Gastroesophageal sphincter (tissue), 4 donors: ENCODE results near the gene BBC3. TPM values are rescaled to one million over a fixed set of nuclear protein-coding genes. Genes with fewer than 3 reads are reported as not detected.

Source experiments
- ATAC-seq: fragments of 150-250 bp; one replicate; pipeline ENCODE4 v1.9.1; 2016; ENCODE audit warnings: mild to moderate bottlenecking, moderate library complexity
- H3K27ac ChIP-seq, 4 donors: fragments of 200-600 bp; sonication (generic) in 3 of 4; 1 replicate in 3 of 4; 2 replicates in 1 of 4; pipeline ENCODE4 v1.5.1; 2016 to 2019
- H3K27me3 ChIP-seq: fragments of 200-600 bp; sonication (generic); one replicate; pipeline ENCODE4 v1.5.1; 2019
- H3K36me3 ChIP-seq, 2 donors: fragments of 200-600 bp; sonication (generic); one replicate each; pipeline ENCODE4 v1.5.1; 2019; ENCODE audit warnings: control low read depth in 1 of 2
- H3K4me1 ChIP-seq, 3 donors: fragments of 200-600 bp; sonication (generic); 1 replicate in 2 of 3; 2 replicates in 1 of 3; pipeline ENCODE4 v1.5.1; 2016 to 2019; ENCODE audit warnings: control low read depth in 2 of 3
- H3K4me3 ChIP-seq, 2 donors: fragments of 200-600 bp; sonication (generic); one replicate each; pipeline ENCODE4 v1.5.1; 2019; ENCODE audit warnings: mild to moderate bottlenecking in 1 of 2, moderate library complexity in 1 of 2
- H3K9me3 ChIP-seq, 3 donors: fragments of 200-600 bp; sonication (generic); one replicate each; pipeline ENCODE4 v1.5.1; 2017 to 2019; ENCODE audit warnings: control low read depth in 2 of 3
- EP300 ChIP-seq: sonication (generic); formaldehyde crosslinking; IDR thresholded peaks from one replicate; pipeline ENCODE4 v1.6.1; 2017; ENCODE audit warnings: antibody characterized with exemption, mild to moderate bottlenecking
- POLR2A ChIP-seq, 2 donors: fragments of 450-650 bp; IDR thresholded peaks; one replicate each; pipeline ENCODE4 v1.6.1; 2017; ENCODE audit warnings: antibody characterized with exemption in 2 of 2, mild to moderate bottlenecking in 2 of 2, moderate library complexity in 1 of 2
- POLR2AphosphoS5 ChIP-seq: sonication (generic); formaldehyde crosslinking; IDR thresholded peaks from one replicate; pipeline ENCODE4 v1.6.1; 2017; ENCODE audit warnings: antibody characterized with exemption
- WGBS, 2 donors: methylation state at CpG; one replicate each; pipeline ENCODE4 v1.1.5; 2018; ENCODE audit warnings: low coverage in 1 of 2; 5-methylcytosine and 5-hydroxymethylcytosine counted together
- total RNA-seq, 4 donors: library from RNA; depleted of rRNA; stranded (reverse); fragments of >200 nt; gene quantifications; one replicate each; pipeline ENCODE4 v1.1.0, GENCODE V29; 2016
- TF ChIP-seq, protein P1 (sequence below), 4 experiments: fragments of 200-600 bp in 2 of 4; fragments of 450-650 bp in 2 of 4; sonication (generic) in 1 of 4; IDR thresholded peaks; one replicate each; pipeline ENCODE4 v1.5.1; 2017 to 2019; ENCODE audit warnings: antibody characterized with exemption in 4 of 4, mild to moderate bottlenecking in 2 of 4, moderate library complexity in 2 of 4

BBC3 gene
- total RNA-seq, 4 donors from 2014 or later, result 3.6 to 11.4 (median 10.2) TPM

DNA sequence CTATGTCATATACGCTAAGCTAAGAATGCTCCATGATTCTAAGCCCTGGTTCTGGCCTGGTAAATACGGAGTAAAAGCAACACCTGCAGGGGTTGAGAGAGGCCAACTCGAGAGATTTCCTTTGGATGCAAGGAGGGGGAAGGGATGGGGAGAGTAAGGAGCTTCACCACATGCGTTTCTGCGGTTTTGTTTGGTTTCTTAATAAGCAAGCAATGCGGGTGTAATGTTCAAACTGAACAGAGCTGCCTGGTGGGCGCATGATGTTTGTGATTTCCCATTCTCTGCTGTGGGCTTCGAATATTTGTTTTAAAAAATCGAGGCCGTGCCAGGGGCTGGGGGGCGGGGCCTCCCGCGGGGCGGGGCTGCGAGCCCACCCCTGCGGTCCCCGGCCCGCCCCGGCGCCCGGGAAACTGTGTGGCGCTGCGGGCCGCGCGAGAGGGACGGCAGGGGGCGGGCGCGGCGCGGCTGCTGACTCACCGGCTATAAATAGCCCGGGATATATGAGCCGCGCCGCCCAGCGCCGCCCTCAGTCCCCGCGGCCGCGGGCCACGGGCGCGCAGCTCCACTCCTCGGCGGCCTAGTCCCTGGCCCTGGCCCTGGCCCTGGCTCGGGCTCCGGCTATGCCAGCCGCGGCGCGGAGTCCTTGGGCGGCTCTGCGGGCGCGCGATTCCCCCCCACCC is 5.1 kb downstream of the BBC3 start:
- peaks cover 0 to 57% (median 3%) of the 10 kb centered on the region in 3 donors for H3K4me1 ChIP-seq
- H3K27ac ChIP-seq, result peak overlapping the region; percentile 100
- peaks cover 0 to 24% of the 10 kb centered on the region in 2 donors for H3K36me3 ChIP-seq
- H3K9me3 ChIP-seq, result no peaks in the 10 kb centered on the region
- no peaks in the 10 kb centered on the region for H3K27me3 ChIP-seq
- WGBS, 2 donors, result 6 to 13% methylated on average over 2 to 8 of the region's 59 CpGs
- ATAC-seq, result peak; percentile 74
- TF ChIP-seq, protein P1, sequence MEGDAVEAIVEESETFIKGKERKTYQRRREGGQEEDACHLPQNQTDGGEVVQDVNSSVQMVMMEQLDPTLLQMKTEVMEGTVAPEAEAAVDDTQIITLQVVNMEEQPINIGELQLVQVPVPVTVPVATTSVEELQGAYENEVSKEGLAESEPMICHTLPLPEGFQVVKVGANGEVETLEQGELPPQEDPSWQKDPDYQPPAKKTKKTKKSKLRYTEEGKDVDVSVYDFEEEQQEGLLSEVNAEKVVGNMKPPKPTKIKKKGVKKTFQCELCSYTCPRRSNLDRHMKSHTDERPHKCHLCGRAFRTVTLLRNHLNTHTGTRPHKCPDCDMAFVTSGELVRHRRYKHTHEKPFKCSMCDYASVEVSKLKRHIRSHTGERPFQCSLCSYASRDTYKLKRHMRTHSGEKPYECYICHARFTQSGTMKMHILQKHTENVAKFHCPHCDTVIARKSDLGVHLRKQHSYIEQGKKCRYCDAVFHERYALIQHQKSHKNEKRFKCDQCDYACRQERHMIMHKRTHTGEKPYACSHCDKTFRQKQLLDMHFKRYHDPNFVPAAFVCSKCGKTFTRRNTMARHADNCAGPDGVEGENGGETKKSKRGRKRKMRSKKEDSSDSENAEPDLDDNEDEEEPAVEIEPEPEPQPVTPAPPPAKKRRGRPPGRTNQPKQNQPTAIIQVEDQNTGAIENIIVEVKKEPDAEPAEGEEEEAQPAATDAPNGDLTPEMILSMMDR (IDR thresholded peaks at IDR 0.05), result peak in 3 of 4 experiments; percentile 65 to 67 (median 66)
- TF ChIP-seq POLR2AphosphoS5, result peak; percentile 100
- TF ChIP-seq POLR2A (IDR thresholded peaks at IDR 0.05), result peak; percentile 100
- TF ChIP-seq EP300, result no peak
- peak overlapping the region; percentile 79 to 99 for H3K4me3 ChIP-seq

- TF ChIP-seq POLR2A (IDR thresholded peaks at IDR 0.05) (no peak), EP300 (no peak), POLR2AphosphoS5 (no peak)
- TF ChIP-seq, protein P1 (IDR thresholded peaks at IDR 0.05), result no peak
- no peak overlapping the region for H3K27ac ChIP-seq
- no CpG with 5 or more reads among the region's 11 CpGs for WGBS, 2 donors
Observed at GRCh38 chr19:47221890-47222289, 9.1 kb downstream of the BBC3 start.

DNA sequence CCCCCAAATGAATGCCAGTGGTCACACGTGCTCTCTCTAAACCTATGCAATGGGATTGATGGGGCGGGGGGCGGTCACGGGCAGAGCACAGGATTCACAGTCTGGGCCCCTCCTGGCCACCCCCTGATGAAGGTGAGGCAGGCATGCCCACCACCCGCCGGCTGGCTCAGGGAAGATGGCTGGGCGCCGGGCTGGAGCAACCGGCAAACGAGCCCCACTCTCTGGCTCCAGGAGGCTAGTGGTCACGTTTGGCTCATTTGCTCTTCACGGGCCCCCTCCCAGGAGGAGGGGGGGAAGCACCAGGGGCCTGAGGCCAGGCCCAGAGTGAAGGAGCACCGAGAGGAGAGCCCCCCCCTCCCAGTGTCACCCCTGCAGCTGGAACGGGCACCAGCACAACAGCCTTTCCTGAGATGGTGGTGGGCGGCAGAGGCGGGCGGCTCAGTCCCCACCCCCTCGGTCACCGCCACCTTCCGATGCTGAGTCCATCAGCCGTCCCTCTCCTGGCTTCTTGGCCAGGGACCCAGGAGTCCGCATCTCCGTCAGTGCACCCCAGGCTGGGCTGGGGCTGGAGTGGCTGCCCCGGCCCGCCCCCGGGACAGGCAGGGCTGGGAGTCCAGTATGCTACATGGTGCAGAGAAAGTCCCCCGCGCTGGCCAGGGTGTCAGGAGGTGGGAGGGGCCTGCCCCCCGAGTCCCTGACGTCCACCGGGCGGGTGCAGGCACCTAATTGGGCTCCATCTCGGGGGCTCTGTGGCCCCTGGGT is 9.7 kb downstream of the BBC3 start:
- ATAC-seq, result no peak
- peaks cover 0 to 33% of the 10 kb centered on the region in 2 donors for H3K36me3 ChIP-seq
- no peaks in the 10 kb centered on the region for H3K9me3 ChIP-seq
- no peaks in the 10 kb centered on the region for H3K27me3 ChIP-seq
- no peak for TF ChIP-seq POLR2AphosphoS5
- TF ChIP-seq POLR2A (IDR thresholded peaks at IDR 0.05), result no peak
- TF ChIP-seq EP300, result no peak
- TF ChIP-seq, protein P1 (IDR thresholded peaks at IDR 0.05), result no peak
- H3K4me3 ChIP-seq, result no peak overlapping the region
- WGBS, 2 donors, result no CpG with 5 or more reads among the region's 33 CpGs
- peaks cover 0 to 11% (median 0%) of the 10 kb centered on the region in 3 donors for H3K4me1 ChIP-seq
- no peak overlapping the region for H3K27ac ChIP-seq

More at GRCh38 chr19:47221890-47222289, 9.1 kb downstream of the BBC3 start:
- no peak for ATAC-seq
- Histone ChIP-seq H3K27me3 (no peaks in the 10 kb centered on the region), H3K4me3 (no peak overlapping the region), H3K4me1 (peaks cover 0 to 17% (median 3%) of the 10 kb centered on the region in 3 donors), H3K9me3 (no peaks in the 10 kb centered on the region), H3K36me3 (peaks cover 0 to 33% of the 10 kb centered on the region in 2 donors)

- Histone ChIP-seq H3K36me3 (peaks cover 0 to 6% of the 10 kb centered on the region in 2 donors), H3K4me3 (no peak overlapping the region), H3K9me3 (no peaks in the 10 kb centered on the region), H3K27me3 (no peaks in the 10 kb centered on the region), H3K4me1 (peaks cover 0 to 9% (median 0%) of the 10 kb centered on the region in 3 donors), H3K27ac (no peak overlapping the region)
- no peak for TF ChIP-seq POLR2A (IDR thresholded peaks at IDR 0.05)
- TF ChIP-seq EP300, result no peak
- TF ChIP-seq, protein P1 (IDR thresholded peaks at IDR 0.05), result no peak
- no peak for TF ChIP-seq POLR2AphosphoS5
- no peak for ATAC-seq
- 96 to 97% methylated on average over 3 of the region's 5 CpGs for WGBS, 2 donors
Observed at GRCh38 chr19:47215581-47215980, 15.4 kb downstream of the BBC3 start.
